Measurements from ENCODE around the gene AQP5. TPM values are rescaled to one million over a fixed set of nuclear protein-coding genes. Genes with fewer than 3 reads are reported as not detected.
A peak's percentile ranks its signal among the peaks of the same experiment; 100 is the strongest.

The AQP5 gene
- total RNA-seq, 1 experiment from 2014 or later: not detected

- no peak for DNase-seq (ENCODE audit: low read depth)
These were observed 11.1 kb upstream of the AQP5 start, which contains the start of gene AQP2 for GRCh38 chr12:49950273-49951251. Gene AQP2 (plus strand): TSS chr12:49950737. CDS start chr12:49950831, 94 bp downstream.

- no peak for DNase-seq (ENCODE audit: low read depth)
These were observed 10.0 kb upstream of the AQP5 start for GRCh38 chr12:49951411-49952240.

- no peak for DNase-seq (ENCODE audit: low read depth)
These were observed 9.1 kb upstream of the AQP5 start for GRCh38 chr12:49952391-49953055.

DNA sequence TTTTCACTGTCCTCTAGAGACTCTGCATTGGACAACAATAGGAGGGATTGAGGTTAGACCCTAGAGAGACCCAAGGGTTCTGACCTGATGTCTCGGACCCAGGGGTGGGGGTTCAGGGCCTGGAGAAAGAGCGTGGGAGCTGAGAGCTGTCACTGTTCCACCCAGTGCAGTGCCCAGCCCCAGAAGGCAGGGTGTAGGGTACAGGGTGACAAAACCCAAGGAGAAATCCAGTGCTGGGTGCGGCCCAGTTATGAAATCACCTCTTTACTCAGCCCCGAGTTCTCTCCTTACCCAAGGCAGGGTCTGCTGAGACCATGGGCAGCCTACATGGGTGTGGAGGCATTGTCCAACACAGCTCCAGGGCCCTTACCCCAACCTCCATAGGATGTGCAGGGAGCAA, 8.5 kb upstream of the AQP5 start:
- no peak for DNase-seq (ENCODE audit: low read depth)

DNA sequence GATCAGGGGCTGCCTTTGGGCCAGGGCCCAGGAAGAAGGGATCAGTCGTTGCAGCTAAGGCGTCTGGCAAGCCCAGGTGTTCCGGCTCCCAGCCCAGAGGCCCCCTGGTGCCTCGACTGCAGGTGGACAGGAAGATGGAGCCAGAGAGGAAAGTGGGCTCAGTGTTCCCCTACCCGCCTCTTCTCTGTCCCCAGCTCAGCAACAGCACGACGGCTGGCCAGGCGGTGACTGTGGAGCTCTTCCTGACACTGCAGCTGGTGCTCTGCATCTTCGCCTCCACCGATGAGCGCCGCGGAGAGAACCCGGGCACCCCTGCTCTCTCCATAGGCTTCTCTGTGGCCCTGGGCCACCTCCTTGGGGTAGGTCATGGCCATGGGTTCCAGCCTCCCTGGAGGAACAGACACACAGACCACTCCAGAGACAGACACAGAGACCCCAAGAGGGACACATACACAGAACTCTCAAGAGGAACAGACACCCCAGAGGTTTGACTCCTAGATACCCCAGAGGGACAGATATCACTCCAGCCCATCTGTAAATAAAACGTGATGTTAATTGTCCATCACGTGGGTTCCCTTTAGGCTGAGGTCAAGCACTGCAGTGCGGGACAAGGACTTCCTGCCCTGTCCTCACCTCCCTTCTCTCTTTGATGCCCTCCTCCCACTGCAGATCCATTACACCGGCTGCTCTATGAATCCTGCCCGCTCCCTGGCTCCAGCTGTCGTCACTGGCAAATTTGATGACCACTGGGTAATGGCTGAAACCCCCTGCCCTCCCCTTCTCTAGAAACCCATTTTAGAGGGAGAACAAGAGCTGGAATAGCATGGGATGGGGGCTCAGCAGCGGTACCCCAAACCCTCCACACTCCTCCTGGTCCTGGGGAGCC, 7.5 kb upstream of the AQP5 start:
- no peak for DNase-seq (ENCODE audit: low read depth)

DNA sequence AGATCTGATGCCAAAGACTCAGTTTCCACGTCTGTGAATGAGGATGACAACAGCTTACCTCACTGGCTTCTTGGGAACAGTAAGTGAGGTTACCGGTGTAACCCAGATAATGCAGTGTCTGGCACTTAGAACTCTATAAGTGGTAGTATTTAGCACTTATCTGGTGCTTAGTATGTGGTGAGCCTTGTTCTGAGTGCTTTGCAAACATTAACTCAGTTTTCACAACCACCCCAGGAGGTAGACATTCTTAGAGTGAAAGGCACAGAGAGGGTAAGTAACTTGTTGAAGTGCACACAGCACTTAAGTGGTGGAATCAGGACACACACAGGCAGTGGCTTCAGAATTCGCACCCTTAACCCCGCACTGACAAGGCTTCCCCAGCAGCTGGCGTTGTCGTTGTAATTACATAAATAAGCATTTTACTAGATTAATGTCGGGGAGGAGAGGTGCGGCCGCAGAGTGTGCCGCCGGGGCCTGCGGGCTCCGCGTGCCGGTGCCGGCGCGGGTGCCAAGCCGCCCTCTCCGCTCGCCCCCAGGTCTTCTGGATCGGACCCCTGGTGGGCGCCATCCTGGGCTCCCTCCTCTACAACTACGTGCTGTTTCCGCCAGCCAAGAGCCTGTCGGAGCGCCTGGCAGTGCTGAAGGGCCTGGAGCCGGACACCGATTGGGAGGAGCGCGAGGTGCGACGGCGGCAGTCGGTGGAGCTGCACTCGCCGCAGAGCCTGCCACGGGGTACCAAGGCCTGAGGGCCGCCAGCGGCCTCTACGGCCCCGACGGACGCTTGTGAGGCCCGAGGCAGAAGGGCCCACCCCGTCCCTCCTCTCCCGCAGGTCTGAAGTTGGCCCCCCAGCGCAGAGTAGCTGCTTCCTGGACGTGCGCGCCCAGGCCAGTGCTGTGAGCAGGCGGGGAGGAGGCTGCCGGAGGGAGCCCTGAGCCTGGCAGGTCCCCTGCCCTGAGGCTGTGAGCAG, 6.5 kb upstream of the AQP5 start:
- DNase-seq (ENCODE audit: low read depth): peak; percentile 8

- no peak for DNase-seq (ENCODE audit: low read depth)
These were observed 5.6 kb upstream of the AQP5 start for GRCh38 chr12:49955899-49956662.

- no peak for DNase-seq (ENCODE audit: low read depth)
These were observed 4.8 kb upstream of the AQP5 start for GRCh38 chr12:49956663-49957569.

GRCh38 chr12:49957570-49957967, 4.1 kb upstream of the AQP5 start:
- no peak for DNase-seq (ENCODE audit: low read depth)

DNA sequence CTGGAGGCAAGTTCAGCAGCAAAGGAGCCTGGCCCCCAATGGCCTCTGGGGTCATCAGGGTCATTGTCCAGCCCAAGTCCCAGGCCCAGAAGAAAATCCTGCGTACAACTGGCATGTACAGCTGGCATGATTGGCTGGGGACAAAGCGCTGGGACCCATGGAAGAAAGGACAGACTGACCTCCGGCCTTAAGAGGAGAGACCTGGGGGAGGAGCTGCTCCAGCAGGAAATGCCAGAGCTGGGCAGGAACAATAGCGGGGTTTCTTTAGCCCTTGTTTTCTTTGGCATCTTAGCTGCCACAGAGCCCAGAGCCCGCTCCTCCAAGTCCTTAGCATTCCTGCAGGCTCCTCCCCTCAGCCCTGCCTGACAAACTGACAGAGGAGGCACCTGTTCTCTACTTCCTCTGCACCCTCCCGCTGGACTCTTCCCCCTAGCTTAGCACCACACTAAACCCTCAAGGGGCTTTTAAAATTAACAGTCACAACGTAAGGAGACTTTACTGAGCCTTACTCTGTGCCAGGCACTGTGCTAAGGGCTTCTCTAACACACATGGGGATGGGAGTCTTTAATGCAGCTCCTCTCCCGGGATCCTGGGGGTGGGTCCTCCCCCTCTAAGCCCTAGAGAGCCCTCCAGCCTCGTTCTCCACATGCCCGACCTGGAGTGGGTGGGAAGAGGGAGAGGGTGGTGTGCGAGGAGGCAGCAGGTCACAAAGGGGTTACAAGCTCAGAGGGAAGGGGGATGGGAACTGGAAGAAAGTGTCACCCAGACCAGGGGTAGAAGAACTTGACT, 1.8 kb upstream of the AQP5 start:
- peak; percentile 40 for DNase-seq (ENCODE audit: low read depth)

GRCh38 chr12:49960474-49961110, 1.1 kb upstream of the AQP5 start:
- no peak for DNase-seq (ENCODE audit: low read depth)

GRCh38 chr12:49961993-49962764, 507 bp downstream of the AQP5 start:
- no peak for DNase-seq (ENCODE audit: low read depth)

GRCh38 chr12:49962861-49963765, 1.4 kb downstream of the AQP5 start:
- DNase-seq (ENCODE audit: low read depth): peak; percentile 37

DNA sequence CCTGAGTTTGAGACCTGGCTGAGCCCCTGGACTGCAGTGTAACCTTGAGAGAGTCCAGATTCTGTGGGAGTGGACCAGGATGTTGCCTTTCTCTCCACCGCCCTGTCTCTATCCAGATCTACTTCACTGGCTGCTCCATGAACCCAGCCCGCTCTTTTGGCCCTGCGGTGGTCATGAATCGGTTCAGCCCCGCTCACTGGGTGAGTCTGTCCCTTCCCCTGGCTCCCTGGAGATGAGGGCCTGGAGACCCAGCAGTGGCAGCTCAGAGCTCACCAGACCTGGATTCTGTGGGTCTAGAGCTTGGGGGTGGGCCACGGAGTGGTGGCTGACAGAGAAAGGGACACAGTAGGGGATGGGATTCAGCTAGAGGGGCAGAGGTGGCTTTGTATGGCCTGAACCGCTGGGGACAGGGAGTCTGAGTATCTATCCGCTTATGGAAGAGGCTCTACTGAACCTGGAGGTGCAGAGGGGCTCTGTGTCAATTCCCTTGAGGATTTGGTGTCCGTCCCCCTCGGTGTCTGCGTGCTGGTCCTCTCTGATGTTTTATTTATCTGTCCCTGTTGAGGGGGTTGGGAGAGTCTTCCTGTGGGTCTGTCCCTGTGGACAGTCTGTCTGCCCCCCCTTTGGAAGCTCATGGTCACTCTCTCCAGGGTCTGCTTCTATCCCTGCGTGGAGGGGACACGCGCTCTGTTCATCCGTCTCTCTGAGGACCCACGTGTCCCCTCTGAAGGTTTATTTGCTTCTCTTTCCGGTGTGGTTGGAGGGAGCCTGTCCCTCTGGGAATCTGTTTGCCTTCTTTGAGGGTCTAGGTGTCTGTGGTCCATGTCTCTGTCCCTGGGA, 2.5 kb downstream of the AQP5 start:
- DNase-seq (ENCODE audit: low read depth): no peak
